ENCODE measurements around the gene ADCY7. TPM values are rescaled to one million over a fixed set of nuclear protein-coding genes. Genes with fewer than 3 reads are reported as not detected.

The ADCY7 gene
- total RNA-seq, 1 experiment from 2014 or later = 4.0 TPM

GRCh38 chr16:50269769-50270509, 3.6 kb downstream of the ADCY7 start:
- H3K27ac ChIP-seq (ENCODE audit: insufficient read length, low read depth, low read length) = no peak overlapping the region
- H2AFZ ChIP-seq (ENCODE audit: low read length) = no peak overlapping the region
- H3K27me3 ChIP-seq (ENCODE audit: insufficient read depth, low read length) = no peaks in the 10 kb centered on the region
- no peak overlapping the region for H2BK5ac ChIP-seq (ENCODE audit: insufficient read length, low read length)
- Mint-ChIP-seq H3K27me3 (ENCODE audit: low read depth) (no peaks in the 10 kb centered on the region; the same call in 1 of the 2 replicates), H3K27ac (no peak overlapping the region; a peak in 1 of 7 replicates), H3K9me3 (peaks cover 0 to 2% of the 10 kb centered on the region in 2 experiments; a peak in 2 of 5 replicates), H3K4me1 (peaks cover 6 to 28% of the 10 kb centered on the region in 2 experiments; a peak in 3 of 4 replicates), H3K36me3 (ENCODE audit: insufficient read depth in 1 of 3, low read depth in 3 of 3) (no peaks in the 10 kb centered on the region), H3K4me3 (no peak overlapping the region)
- TF ChIP-seq, protein P1, sequence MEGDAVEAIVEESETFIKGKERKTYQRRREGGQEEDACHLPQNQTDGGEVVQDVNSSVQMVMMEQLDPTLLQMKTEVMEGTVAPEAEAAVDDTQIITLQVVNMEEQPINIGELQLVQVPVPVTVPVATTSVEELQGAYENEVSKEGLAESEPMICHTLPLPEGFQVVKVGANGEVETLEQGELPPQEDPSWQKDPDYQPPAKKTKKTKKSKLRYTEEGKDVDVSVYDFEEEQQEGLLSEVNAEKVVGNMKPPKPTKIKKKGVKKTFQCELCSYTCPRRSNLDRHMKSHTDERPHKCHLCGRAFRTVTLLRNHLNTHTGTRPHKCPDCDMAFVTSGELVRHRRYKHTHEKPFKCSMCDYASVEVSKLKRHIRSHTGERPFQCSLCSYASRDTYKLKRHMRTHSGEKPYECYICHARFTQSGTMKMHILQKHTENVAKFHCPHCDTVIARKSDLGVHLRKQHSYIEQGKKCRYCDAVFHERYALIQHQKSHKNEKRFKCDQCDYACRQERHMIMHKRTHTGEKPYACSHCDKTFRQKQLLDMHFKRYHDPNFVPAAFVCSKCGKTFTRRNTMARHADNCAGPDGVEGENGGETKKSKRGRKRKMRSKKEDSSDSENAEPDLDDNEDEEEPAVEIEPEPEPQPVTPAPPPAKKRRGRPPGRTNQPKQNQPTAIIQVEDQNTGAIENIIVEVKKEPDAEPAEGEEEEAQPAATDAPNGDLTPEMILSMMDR (conservative IDR thresholded peaks at IDR 0.05) = no peak
- H3K56ac ChIP-seq (ENCODE audit: insufficient read length, low read depth, low read length) = no peak overlapping the region
- no peak for DNase-seq
- H4K5ac ChIP-seq (ENCODE audit: insufficient read length, low read depth, low read length) = no peak overlapping the region
- H2BK15ac ChIP-seq (ENCODE audit: low read depth, low read length) = no peak overlapping the region
- no peak overlapping the region for H3K4me2 ChIP-seq (ENCODE audit: insufficient read depth, insufficient read length, low read length)
- no peak overlapping the region for H3K18ac ChIP-seq (ENCODE audit: insufficient read length, low read depth, low read length)
- H4K91ac ChIP-seq (ENCODE audit: insufficient read length, low read depth, low read length) = no peak overlapping the region
- no peaks in the 10 kb centered on the region for H3K9me3 ChIP-seq (ENCODE audit: control insufficient read depth, low read depth, low read length)
- H2BK20ac ChIP-seq (ENCODE audit: low read depth, low read length, poor library complexity, severe bottlenecking) = no peak overlapping the region
- H4K8ac ChIP-seq (replicated peaks; ENCODE audit: insufficient read length, low read depth, low read length) = no peak overlapping the region
- H3K79me1 ChIP-seq (ENCODE audit: insufficient read depth, low read depth, low read length, poor library complexity, severe bottlenecking) = no peaks in the 10 kb centered on the region
- H3K4ac ChIP-seq (ENCODE audit: low read depth, low read length) = no peak overlapping the region
- H2BK12ac ChIP-seq (ENCODE audit: insufficient read length, low read depth, low read length) = no peak overlapping the region
- H3K4me1 ChIP-seq (ENCODE audit: insufficient read depth, low read length) = peaks cover 2% of the 10 kb centered on the region; the same call in 1 of the 2 replicates
- H3K14ac ChIP-seq (ENCODE audit: insufficient read depth, low read length) = no peak overlapping the region
- WGBS (ENCODE audit: extremely low coverage, insufficient read length, low lambda C conversion rate) = no CpG with 5 or more reads among the region's 12 CpGs
- H3K23me2 ChIP-seq (ENCODE audit: insufficient read length, low read depth, low read length, poor library complexity, severe bottlenecking) = no peaks in the 10 kb centered on the region
- no peak overlapping the region for H3T11ph ChIP-seq (ENCODE audit: low read length)
- no peaks in the 10 kb centered on the region for H3K79me2 ChIP-seq (ENCODE audit: insufficient read depth, low read length)
- no peak overlapping the region for H2AK5ac ChIP-seq (ENCODE audit: insufficient read length, low read length)
- no peaks in the 10 kb centered on the region for H4K20me1 ChIP-seq (ENCODE audit: control insufficient read depth, insufficient read depth, insufficient read length)
- H2BK120ac ChIP-seq (ENCODE audit: low read depth, low read length, poor library complexity, severe bottlenecking) = no peak overlapping the region
- no peak overlapping the region for H3K9ac ChIP-seq (ENCODE audit: extremely low read depth, insufficient read length, low read length)
- H3K23ac ChIP-seq (ENCODE audit: insufficient read length, low read depth, low read length) = no peak overlapping the region

All from H9 (cell line).